Measurements from ENCODE around the gene SLC9A9. TPM values are rescaled to one million over a fixed set of nuclear protein-coding genes. Genes with fewer than 3 reads are reported as not detected.
A peak's percentile ranks its signal among the peaks of the same experiment; 100 is the strongest.

Gene SLC9A9
- polyA plus RNA-seq, 1 donor (not counting 4 experiments of a cell fraction or from before 2014, with no cell fraction given): 5.2 TPM

DNA sequence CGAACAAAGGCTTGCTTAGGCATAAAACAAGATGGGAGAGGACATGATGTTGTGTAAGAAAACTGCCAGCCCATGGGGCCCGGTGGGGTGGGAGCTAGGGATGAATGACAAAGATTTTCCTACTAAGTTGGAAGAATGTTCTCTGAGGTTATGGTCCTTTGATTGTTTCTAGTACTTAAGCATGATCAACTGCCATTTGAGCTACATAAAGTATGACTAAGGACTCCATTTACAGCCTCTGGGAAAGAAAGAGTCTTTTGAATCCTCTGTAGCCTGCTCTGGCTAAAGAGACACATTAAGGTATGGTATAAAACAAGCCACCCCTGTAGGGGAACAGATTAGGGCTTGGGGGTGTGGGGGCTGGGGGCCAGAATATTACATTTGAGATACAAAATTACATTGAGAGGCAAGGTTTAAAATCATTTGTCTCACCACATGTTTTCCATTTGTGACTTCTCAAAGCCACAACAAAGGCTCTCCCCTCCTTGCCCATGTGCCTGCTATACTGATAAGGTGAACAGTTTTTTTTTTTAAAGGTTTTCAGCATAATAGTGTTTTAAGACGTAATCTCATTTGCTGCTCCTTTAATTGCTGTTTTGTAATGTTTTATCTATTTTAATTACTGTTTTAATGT is 405.3 kb downstream of the SLC9A9 start:
- no peak for TF ChIP-seq EZH2 (IDR thresholded peaks at IDR 0.05; ENCODE audit: low read length)
- TF ChIP-seq, protein P1, sequence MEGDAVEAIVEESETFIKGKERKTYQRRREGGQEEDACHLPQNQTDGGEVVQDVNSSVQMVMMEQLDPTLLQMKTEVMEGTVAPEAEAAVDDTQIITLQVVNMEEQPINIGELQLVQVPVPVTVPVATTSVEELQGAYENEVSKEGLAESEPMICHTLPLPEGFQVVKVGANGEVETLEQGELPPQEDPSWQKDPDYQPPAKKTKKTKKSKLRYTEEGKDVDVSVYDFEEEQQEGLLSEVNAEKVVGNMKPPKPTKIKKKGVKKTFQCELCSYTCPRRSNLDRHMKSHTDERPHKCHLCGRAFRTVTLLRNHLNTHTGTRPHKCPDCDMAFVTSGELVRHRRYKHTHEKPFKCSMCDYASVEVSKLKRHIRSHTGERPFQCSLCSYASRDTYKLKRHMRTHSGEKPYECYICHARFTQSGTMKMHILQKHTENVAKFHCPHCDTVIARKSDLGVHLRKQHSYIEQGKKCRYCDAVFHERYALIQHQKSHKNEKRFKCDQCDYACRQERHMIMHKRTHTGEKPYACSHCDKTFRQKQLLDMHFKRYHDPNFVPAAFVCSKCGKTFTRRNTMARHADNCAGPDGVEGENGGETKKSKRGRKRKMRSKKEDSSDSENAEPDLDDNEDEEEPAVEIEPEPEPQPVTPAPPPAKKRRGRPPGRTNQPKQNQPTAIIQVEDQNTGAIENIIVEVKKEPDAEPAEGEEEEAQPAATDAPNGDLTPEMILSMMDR (optimal IDR thresholded peaks at IDR 0.05 in 1 of 3, IDR thresholded peaks at IDR 0.05 in 1 of 3, conservative IDR thresholded peaks at IDR 0.05 in 1 of 3; ENCODE audit: extremely low read depth in 1 of 3, insufficient read depth in 2 of 3, low read length in 3 of 3): no peak
- DNase-seq (ENCODE audit: low read depth, low spot score) (no peak), FAIRE-seq (no peak)
- Histone ChIP-seq H3K4me1 (ENCODE audit: control insufficient read depth, extremely low read depth, insufficient read depth, low read length) (peaks cover 27% of the 10 kb centered on the region), H3K36me3 (ENCODE audit: control insufficient read depth in 2 of 2, extremely low read depth in 1 of 2, insufficient read depth in 2 of 2, low read length in 2 of 2) (no peaks in the 10 kb centered on the region), H3K4me2 (ENCODE audit: control insufficient read depth, extremely low read depth, insufficient read depth, low read depth, low read length) (no peak overlapping the region), H4K20me1 (ENCODE audit: control insufficient read depth, extremely low read depth, insufficient read depth, low read length) (no peaks in the 10 kb centered on the region), H3K27ac (ENCODE audit: control insufficient read depth, insufficient read depth, low read length) (peak overlapping the region; percentile 87), H3K27me3 (ENCODE audit: control insufficient read depth, extremely low read depth, insufficient read depth, low read length) (no peaks in the 10 kb centered on the region), H3K4me3 (ENCODE audit: control insufficient read depth in 2 of 3, extremely low read depth in 1 of 3, insufficient read depth in 2 of 3, low read depth in 1 of 3, low read length in 3 of 3) (no peak overlapping the region), H2AFZ (ENCODE audit: control insufficient read depth, low read length) (no peak overlapping the region), H3K9me3 (ENCODE audit: control insufficient read depth, low read depth, low read length) (no peaks in the 10 kb centered on the region), H3K9ac (ENCODE audit: control insufficient read depth, extremely low read depth, insufficient read depth, low read length) (no peak overlapping the region), H3K79me2 (ENCODE audit: control insufficient read depth, insufficient read depth, low read length) (no peaks in the 10 kb centered on the region), H3K9me1 (ENCODE audit: control insufficient read depth, extremely low read depth, insufficient read depth, low read length) (no peaks in the 10 kb centered on the region)
- dilution Hi-C loops (cut with MboI; ENCODE audit: extremely low pct_ligation_motif_present, low sequenced_read_pairs): no loop called here

DNA sequence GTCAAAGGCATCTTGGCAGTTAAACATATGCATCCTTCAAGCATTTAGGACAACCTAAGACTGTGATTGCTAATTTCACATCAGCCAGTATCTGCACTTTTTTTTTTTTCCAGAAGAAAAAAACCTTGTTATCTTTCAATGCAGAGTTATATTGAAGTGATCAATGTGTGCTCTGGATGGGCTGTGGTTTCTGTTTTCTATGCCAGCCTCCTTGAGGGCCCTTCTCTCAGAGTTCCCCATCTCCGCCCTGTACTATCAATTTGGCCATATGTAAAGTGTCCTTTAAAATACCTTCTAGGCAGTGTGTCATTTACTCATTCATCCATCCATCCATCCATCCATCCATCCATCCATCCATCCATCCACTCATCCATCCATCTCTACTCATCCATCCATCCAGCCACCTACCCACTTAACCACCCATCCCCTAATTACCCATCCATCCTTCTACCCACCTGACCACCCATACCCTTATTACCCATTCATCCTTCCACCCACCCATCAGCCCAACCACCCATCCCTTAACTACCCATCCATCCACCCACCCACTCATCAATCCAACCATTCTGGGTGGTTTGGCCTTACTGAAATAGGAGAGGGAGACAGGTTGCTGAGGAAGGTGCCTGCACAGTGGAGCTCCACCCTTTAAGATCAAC is 406.6 kb downstream of the SLC9A9 start:
- no peak overlapping the region for H3K4me2 ChIP-seq (ENCODE audit: control insufficient read depth, extremely low read depth, insufficient read depth, low read depth, low read length)
- H3K9me1 ChIP-seq (ENCODE audit: control insufficient read depth, extremely low read depth, insufficient read depth, low read length): no peaks in the 10 kb centered on the region
- dilution Hi-C loops (cut with MboI; ENCODE audit: extremely low pct_ligation_motif_present, low sequenced_read_pairs): no loop called here
- H4K20me1 ChIP-seq (ENCODE audit: control insufficient read depth, extremely low read depth, insufficient read depth, low read length): no peaks in the 10 kb centered on the region
- FAIRE-seq (no peak), DNase-seq (ENCODE audit: low read depth, low spot score) (no peak)
- H3K79me2 ChIP-seq (ENCODE audit: control insufficient read depth, insufficient read depth, low read length): no peaks in the 10 kb centered on the region
- H3K27me3 ChIP-seq (ENCODE audit: control insufficient read depth, extremely low read depth, insufficient read depth, low read length): no peaks in the 10 kb centered on the region
- peaks cover 27% of the 10 kb centered on the region for H3K4me1 ChIP-seq (ENCODE audit: control insufficient read depth, extremely low read depth, insufficient read depth, low read length)
- H3K27ac ChIP-seq (ENCODE audit: control insufficient read depth, insufficient read depth, low read length): no peak overlapping the region
- no peak overlapping the region for H2AFZ ChIP-seq (ENCODE audit: control insufficient read depth, low read length)
- TF ChIP-seq, protein P1 (optimal IDR thresholded peaks at IDR 0.05 in 1 of 3, IDR thresholded peaks at IDR 0.05 in 1 of 3, conservative IDR thresholded peaks at IDR 0.05 in 1 of 3; ENCODE audit: extremely low read depth in 1 of 3, insufficient read depth in 2 of 3, low read length in 3 of 3): no peak
- TF ChIP-seq EZH2 (IDR thresholded peaks at IDR 0.05; ENCODE audit: low read length): no peak
- no peaks in the 10 kb centered on the region for H3K36me3 ChIP-seq (ENCODE audit: control insufficient read depth in 2 of 2, extremely low read depth in 1 of 2, insufficient read depth in 2 of 2, low read length in 2 of 2)
- no peaks in the 10 kb centered on the region for H3K9me3 ChIP-seq (ENCODE audit: control insufficient read depth, low read depth, low read length)
- H3K4me3 ChIP-seq (ENCODE audit: control insufficient read depth in 2 of 3, extremely low read depth in 1 of 3, insufficient read depth in 2 of 3, low read depth in 1 of 3, low read length in 3 of 3): no peak overlapping the region
- H3K9ac ChIP-seq (ENCODE audit: control insufficient read depth, extremely low read depth, insufficient read depth, low read length): no peak overlapping the region

All from keratinocyte (primary cell).